Putamen (tissue), 1 donor: ENCODE data around the gene ARFGAP2.
"Not testable (repeated sequence)": the region's sequence is repeated elsewhere in the genome, so short reads cannot be mapped to it uniquely, and the experiment has no call there.

Source experiments
- DNase-seq: peaks from one replicate; pipeline ENCODE4 v3.0.0-alpha.2; 2016; ENCODE audit warnings: low spot score

The ARFGAP2 gene

DNA sequence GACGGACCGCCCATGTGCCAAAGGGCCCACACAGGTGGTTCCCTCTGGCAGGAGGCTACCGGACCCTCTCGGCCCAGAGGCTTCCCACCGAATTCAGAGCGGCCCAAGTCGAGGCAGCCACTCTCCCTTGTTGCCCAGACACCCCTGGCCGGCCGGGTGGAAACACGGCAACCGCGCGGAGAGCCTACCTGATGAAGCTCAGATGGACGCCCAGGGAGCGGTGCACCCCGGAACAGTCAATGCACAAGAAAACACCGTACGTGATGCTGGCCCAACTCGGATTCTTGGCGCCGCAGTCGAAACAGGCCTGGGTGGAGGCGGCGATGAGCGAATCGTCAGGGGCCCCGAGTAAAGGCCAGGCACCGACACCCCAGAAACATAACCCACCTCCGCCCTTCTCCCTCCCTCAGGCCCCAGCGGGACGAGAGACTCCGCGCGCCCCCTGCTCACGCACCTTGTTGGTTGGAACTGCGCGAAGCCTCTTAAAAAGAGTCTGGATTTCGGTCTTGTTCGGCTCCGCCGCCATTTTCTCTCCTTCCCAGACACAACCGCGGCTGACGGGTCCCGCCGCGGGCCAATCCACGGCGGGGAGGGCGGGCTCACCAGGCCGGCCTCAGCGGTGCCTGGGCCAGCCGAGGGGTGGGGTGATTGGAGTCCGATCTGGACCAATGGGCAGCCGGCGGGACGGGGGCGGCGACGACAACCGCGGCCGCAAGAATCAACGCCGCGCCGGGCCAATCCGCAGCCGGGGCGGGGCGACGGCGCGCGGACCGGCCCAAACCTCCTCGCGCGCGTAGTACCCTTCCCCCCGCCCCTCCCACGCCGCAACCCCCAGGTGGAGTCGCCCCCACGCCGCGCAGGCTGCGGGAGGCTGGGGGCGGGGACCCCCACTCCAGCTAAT is at the start of gene ARFGAP2:
TSS of gene ARFGAP2 (minus strand) at position 552 of the 901 bp plus-strand sequence. CDS start at position 526, 26 bp downstream.
- peak; percentile 98 for DNase-seq

DNA sequence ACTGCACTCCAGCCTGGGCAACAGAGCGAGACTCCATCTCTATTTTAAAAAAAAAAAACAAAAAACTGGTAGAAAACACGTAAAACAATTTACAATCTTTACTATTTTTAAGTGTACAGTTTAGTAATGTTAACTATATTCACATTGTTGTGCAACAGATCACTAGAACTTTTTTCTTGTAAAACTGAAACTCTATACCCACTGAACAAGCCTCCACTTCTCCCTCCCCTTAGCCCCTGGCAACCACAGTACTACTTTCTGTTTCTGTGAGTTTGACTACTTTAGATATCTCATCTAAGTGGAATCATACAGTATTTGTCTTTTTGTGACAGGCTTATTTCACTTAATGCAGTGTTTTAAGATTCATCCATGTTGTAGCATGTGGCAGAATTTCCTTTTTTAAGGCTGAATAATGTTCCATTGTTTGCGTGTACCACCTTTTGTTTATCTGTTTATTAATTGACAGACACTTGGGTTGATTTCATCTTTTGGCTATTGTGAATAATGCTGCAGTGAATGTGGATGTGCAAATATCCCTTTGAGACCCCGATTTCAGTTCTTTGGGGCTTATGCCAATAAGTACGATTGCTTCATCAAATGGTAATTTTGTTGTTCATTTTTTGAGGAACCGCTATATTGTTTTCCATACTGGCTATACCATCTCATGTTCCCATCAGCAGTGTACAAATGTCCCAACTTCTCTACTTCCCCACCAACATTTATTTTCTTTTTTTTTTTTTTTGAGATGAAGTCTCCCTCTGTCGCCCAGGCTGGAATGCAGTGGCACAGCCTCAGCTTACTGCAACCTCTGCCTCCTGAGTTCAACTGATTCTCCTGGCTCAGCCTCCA is 49.1 kb upstream of the ARFGAP2 start:
- no peak for DNase-seq

DNA sequence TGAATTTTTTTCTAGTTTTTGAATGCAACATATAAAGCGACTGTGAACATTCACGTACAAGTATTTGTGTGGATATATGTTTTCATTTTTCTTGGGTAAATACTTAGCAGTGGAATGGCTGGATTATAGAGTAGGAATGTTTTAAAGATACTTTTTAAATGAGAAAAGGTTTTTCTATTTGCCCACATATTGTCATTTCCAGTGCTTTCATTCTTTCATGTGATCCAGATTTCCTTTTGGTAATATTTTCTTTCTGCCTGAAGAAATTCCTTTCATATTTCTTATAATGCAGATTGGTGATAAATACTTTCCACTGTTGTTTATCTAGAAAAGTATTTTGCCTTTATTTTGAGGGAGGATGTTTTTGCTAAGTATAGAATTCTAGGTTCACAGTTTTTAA is 46.0 kb upstream of the ARFGAP2 start:
- DNase-seq: no peak

DNA sequence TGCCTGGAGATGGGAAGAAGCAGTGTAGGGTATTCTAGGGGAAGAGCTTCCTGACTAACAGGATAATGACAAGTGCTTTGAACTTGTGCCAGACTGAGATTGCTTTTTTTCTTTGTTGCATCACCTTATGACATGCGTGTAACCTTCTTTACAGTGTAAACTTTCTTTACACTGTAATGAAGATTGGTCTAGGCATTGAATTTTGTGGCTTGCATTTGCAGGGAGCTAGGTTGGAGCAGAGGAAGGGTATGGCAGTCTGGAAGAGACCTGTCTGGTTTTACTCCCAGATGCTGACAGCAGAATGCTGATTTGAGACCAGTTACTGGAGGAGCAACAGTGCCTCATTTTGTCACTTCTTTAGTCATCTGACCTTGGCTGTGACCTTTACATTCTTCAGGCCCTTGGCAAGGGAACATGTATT is 43.7 kb upstream of the ARFGAP2 start:
- no peak for DNase-seq

DNA sequence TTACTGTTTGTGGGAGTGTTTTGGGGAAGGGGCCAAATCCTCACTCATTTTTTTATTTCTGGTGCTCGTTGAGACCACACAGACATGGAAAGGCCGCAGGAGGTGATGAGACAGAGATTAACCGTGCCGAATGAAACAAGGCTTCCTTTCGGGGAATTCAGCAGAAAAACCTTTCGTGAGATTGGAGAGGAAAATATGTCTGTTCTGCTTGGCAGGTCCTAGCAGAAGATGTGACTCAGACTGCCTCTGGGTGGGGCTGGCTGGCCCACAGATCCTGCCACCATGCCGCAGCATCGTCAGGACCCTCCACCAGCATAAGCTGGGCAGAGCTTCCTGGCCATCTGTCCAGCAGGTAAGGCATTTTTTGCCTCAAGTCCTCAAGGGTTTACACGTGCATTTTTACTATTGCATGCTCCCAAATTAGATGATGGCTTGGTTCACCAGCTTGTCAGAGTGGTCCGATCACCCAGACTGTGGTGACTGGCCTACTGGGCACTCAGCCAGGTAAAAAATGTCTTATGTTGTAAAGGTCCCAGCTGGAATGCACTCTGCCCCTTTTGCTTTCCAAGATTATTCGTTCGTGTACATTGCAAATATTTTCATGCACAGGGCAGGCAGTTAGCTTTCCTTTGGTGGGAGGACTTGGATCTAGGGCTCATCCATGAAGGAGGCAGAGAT is 39.6 kb upstream of the ARFGAP2 start:
- DNase-seq: peak; percentile 17

DNA sequence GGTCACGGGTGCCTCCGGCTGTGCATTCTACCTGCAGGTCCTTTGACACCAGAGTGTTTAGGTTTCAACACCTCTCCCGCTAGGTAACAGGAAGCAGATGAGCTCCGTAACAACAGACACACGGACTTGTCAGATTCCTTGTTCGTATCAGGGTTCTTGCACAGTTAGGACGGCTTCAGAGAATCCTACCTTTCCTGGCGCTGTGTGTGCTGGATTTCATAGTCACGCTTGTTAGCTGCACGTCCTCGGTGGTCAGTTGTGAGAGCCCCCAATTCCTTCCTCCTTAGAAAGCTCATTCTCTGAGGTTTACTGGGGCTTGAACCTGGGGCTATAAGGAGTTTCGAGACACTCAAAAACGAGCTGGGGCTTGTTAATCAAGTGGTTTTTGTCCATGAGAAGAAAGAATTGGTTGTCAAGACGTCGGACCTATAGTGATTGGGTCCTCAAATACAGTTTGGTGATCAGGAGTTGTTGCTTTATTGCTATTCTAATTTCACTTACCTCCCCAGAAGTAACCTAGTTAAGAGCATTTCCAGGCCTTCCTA is 38.8 kb upstream of the ARFGAP2 start:
- DNase-seq: peak; percentile 5

DNA sequence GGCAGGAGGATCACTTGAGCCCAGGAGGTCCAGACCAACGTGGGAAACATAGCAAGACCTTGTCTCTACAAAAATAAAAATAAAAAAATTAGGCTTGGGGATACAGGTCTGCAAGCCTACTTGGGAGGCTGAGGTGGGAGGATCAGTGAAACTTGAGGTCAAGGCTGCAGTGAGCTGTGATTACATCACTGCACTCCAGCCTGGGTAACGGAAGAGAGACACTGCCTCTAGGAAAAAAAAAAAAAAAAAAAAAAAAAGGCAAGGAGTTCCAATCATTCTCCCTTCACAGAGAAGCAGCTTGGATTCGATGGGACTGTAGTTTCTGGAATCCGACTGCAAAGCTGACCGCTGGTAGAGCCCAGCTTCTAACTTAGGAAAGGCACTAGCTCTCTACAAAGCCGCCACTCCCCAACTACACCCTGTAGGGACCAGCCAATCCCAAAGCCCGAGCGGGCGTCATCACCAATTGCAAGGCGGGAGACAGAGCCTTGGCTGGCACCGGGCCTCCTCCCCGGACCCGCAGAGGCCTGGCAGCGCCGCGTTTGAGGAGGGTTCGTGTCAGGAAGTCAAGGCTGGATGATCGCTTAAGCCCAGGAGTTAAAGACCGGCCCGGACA is 37.4 kb upstream of the ARFGAP2 start:
- peak; percentile 96 for DNase-seq

DNA sequence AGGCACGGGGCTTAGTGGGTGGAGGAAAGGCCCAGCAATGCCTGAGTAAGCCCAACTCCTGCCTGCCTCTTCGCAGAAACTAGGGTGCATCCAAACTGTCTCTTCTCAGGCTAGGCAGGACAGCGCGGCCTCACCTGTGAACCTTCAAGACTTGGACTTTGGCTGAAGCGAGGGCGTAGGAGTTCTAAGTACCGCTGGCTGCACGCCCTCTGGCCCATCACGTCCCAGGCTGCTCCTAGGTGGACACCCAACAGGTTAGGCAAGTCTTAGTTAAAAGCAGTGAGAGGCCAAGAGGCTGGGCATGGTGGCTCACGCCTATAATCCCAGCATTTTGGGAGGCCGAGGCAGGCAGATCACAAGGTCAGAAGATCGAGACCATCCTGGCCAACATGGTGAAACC is 36.3 kb upstream of the ARFGAP2 start:
- DNase-seq: no peak

DNA sequence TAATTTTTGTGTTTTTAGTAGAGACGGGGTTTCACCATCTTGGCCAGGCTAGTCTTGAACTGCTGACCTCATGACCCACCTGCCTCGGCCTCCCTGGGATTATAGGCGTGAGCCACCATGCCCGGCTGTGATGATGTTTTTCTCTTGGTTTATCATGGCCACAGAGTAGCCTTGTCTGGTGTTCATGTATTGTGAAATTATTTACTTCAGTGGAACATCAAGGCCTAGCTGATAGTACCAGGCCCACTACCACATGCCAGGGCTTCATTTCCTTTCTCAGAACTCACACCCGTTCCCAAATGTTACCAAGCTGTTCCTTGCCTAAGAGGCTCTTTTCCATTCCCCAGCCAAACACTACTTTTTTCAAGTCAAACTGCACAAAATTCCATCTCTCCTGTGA is 31.9 kb upstream of the ARFGAP2 start:
- DNase-seq: no peak

DNA sequence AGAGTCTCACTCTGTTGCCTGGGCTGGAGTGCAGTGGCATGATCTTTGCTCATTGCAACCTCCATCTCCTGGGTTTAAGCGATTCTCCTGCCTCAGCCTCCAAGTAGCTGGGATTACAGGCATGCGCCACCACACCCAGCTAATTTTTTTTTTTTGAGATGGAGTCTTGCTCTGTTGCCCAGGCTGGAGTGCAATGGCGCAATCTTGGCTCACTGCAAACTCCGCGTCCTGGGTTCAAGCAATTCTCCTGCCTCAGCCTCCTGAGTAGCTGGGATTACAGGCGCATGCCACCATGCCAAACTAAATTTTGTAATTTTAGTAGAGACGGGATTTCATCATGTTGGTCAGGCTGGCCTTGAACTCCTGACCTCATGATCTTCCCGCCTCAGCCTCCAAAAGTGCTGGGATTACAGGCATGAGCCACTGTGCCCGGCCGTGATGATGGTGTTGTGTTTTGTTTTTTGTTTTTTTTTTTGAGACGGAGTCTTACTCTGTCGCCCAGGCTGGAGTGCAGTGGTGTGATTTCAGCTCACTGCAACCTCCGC is 31.4 kb upstream of the ARFGAP2 start:
- not testable (repeated sequence) for DNase-seq

DNA sequence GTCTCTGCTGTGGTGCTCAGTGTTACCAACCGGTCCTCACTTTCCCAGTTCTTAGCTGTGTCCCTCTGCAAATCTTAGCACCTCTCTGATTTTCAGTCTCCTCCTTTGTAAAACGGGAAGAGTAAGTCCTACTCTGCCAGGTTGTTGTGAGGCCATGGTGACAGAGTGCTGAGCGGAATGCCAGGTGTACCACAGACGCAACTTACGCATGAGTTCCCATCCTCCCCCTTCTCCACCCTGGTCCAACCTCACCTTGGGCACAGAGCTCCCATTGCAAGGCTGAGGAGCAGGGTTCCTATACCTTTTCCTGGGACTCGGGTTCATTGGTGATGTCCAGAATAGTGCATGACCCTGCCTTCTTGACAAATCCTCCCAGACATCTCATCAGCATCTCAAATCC is 30.8 kb upstream of the ARFGAP2 start:
- no peak for DNase-seq

DNA sequence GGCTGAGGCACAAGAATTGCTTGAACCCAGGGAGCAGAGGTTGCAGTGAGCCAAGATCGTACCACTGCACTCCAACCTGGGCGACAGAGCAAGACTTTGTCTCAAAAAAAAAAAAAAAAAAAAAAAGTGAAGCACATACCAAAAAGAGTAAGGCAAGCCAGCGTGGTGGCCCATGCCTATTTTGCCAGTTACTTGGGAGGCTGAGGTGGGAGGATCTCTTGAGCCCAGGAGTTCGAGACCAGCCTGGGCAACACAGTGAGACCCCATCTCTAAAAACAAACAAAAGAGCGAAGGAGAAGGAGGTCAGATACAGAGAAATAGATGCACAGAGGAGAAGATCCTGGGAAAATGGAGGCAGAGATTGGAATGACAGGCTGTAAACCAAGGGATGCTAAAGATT is 29.9 kb upstream of the ARFGAP2 start:
- not testable (repeated sequence) for DNase-seq

DNA sequence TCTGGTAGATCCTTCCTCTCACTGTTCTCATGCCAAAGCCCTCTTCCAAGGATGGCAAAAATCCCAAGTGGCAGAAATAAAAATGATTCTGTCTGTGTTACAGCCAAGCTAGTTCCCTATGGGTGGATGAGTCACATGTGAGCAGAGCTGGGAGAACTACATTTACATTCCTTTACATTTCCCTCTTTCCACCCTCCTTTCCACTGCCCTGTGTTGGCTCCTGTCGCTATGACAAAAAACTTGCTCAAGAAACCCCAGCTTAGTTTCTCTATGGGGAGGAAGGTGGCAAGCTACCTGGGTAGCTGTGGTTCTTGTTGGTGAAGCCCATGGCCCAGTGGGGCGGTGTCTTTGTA is 27.9 kb upstream of the ARFGAP2 start:
- DNase-seq: no peak

DNA sequence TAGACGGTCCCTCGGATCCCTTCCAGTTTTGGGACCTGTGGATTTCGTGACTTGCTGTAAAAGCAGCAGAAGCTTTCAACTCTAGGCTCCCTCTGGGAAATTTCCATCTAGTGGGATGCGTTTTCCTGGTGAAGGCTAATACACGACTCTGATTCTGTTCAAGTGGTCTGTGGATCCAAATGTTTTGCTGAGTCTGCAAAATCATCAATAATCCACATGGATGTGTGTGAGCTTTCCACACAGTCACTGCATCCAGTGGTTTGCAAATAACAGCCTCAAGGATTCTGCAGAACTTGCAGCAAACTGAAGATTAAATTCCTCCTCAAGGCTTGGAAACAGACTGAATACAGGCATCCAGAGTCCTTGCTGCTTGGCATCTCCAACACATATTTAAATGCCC is 25.9 kb upstream of the ARFGAP2 start:
- no peak for DNase-seq

DNA sequence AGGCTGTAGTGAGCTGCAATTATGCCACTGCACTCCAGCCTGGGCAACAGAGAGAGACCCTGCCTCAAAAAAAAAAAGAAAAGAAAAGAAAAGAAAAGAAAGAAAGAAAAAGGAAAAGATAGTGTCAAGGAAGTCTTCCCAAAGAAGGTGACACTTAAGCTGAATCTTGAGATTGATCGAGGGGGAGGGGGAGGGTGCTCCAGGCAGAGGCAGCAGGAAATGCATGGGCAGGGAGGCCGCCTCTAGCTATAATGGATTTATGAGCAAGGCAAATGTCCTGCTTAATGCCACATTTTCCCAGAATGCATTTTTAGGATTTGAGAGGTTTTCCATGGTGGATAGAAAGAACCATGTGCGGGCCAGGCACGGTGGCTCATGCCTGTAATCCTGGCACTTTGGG is 24.3 kb upstream of the ARFGAP2 start:
- DNase-seq: no peak

DNA sequence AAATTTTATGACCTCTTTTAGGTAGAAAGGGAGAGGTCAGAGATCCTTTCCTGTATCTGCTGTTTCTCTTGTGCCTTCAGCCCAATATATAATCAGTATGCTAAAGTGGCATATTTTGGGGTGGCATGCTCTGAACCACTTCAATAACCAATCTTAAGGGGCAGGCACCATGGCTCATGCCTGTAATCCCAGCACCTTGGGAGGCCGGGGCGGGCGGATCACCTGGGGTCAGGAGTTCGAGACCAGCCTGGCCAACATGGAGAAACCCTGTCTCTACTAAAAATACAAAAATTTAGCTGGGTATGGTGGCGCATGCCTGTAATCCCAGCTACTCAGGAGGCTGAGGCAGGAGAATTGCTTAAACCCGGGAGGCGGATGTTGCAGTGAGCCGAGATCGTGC is 21.5 kb upstream of the ARFGAP2 start:
- not testable (repeated sequence) for DNase-seq

DNA sequence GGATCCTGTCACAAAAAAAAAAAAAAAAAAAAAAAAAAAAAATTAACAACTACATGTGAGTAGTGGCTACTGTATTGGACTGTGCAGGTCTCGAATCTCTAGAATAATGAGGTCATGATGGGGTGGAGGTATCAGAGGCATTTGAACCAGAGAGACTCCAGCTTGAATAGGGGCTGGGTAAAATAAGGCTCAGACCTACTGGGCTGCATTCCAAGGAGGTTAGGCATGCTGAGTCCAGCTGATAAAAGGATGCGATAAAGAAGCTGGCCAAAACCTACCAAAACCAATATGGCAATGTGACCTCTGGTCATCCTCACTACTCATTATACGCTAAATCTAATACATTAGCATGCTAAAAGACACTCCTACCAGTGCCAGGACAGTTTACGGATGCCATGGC is 15.4 kb upstream of the ARFGAP2 start:
- DNase-seq: no peak

DNA sequence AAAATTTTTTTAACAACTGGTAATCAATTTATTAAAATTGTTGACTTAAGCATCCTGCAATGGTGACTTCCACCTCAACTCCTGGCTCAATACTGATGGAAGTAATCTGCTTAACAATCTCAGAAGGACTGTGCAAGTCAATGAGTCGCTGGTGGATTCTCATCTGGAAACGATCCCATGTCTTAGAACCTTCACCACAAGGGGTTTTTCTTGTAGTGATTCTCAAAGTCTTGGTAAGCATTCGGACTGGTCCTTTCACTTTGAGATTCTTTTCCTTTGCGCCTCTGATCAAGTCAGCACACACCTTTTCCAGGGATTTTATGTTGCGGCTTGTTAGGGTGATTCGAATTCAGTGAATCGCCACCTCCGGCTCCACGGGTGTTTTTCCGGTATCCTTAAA is 14.5 kb upstream of the ARFGAP2 start:
- not testable (repeated sequence) for DNase-seq

DNA sequence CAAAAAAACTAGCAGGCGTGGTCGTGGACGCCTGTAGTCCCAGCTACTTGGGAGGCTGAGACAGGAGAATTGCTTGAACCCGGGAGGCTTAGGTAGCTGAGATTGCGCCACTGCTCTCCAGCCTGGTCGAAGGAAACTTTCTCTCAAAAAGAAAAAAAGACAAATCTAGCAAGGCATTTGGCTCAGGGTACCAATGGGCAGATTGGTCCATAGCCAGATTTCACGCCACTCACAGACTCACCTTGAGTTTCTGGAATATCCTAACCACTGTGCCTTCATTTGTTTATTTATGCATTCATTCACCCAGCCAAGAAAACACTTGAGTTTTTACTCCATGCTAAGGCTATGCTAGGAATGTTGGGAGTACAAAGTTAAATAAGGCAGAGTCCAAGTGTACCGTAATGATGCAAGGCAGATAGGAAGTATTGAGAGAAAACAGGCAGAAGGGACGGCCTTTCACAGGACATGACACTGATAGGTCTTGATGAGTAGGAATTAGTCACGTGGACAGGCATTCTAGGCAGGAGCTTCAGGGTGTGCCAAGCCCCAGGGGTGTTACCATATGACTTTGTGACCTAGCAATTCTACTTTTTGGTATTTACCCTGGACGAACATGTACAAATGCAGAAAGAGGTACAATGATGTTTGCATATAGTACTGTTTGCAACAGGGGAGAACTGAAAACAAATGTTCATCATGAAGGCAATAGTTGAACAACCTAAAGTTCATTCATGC is 12.6 kb upstream of the ARFGAP2 start:
- DNase-seq: no peak

DNA sequence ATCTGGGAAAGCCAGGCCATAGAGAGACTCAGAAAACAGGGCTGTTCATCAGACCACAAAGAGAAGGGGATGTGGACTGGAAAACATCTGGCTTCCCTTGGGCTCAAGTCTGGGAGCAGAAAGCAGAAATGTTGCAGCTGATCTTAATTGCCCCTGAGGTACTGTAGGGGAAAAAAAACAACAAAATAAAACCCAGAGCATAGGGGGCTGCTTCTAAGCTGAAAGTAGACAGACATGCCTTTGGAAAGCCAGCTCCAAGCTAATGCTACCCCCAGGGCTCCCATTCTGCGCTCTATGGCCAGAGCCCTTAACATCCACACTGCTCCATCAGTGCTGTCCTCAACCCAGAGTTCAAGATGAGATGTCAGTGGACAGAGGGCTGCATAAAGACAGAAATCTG is 11.6 kb upstream of the ARFGAP2 start:
- DNase-seq: no peak

DNA sequence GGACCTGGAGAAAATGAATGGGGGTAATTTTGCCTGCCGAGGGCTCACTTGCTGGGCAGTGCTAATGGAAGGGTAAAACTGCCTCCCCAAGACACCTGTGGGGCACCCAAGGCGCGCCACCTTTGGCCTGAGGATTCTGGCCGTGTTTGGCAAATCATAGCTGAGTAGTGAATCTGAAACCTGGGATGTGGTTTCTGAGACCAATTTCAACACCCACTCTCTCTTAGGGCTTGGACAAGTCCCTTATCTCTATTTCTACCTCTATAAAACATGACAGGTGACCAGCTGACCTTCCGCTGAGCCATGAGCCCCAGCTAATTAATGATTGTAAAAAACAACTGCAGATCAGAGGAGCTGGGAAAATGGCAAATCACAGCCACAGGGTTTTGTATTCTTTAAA is 11.0 kb upstream of the ARFGAP2 start:
- no peak for DNase-seq
